IPS-15b (cell line): ENCODE measurements around the gene BSN.

Experiments used
- H3K27me3 ChIP-seq: one replicate; pipeline ENCODE4 v1.6.1; 2013; ENCODE audit warnings: low read length; ENCODE audit not compliant: control insufficient read depth, insufficient read depth
- H3K36me3 ChIP-seq: one replicate; pipeline ENCODE4 v1.6.1; 2013; ENCODE audit warnings: low read length; ENCODE audit not compliant: control insufficient read depth, insufficient read depth
- H3K4me1 ChIP-seq: one replicate; pipeline ENCODE4 v1.6.1; 2013; ENCODE audit warnings: mild to moderate bottlenecking, low read length; ENCODE audit not compliant: control insufficient read depth, insufficient read depth
- H3K4me3 ChIP-seq: one replicate; pipeline ENCODE4 v1.5.1; 2013; ENCODE audit warnings: low read depth, low read length
- H3K9ac ChIP-seq: one replicate; pipeline ENCODE4 v1.6.1; 2013; ENCODE audit warnings: low read depth, mild to moderate bottlenecking, low read length
- H3K9me3 ChIP-seq: one replicate; pipeline ENCODE4 v1.6.1; 2013; ENCODE audit warnings: mild to moderate bottlenecking, low read length; ENCODE audit not compliant: control insufficient read depth, insufficient read depth

The BSN gene

DNA sequence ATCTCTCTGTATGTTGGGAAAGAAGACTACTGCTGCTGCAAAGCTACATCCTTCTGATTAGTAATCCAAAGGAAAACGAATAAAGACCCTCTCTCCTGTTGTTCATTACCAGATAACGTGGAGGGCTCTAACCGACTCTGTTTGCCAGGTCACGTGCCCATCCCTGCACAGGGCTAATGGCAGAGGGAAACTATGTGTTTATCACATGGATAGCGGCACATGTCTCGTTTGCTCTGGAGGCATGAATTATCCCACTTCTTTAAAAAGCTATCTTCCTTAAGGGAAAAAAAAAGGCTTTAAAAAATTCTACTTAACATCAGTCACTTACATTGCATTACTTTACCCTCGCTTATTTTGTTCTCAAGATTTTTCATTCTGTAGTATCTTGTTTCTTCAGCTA, 87.0 kb downstream of the BSN start:
- Histone ChIP-seq H3K9me3 (no peaks in the 10 kb centered on the region), H3K36me3 (no peaks in the 10 kb centered on the region), H3K4me3 (no peak overlapping the region)

GRCh38 chr3:49641921-49642707, 87.8 kb downstream of the BSN start:
- H3K36me3 ChIP-seq = no peaks in the 10 kb centered on the region

More for the DNA sequence above, 87.0 kb downstream of the BSN start:
- Histone ChIP-seq H3K9ac (no peak overlapping the region), H3K4me1 (no peaks in the 10 kb centered on the region), H3K27me3 (no peaks in the 10 kb centered on the region)

GRCh38 chr3:49642708-49643145, 88.5 kb downstream of the BSN start:
- Histone ChIP-seq H3K9me3 (no peaks in the 10 kb centered on the region), H3K36me3 (no peaks in the 10 kb centered on the region), H3K4me3 (no peak overlapping the region), H3K9ac (no peak overlapping the region), H3K27me3 (no peaks in the 10 kb centered on the region), H3K4me1 (no peaks in the 10 kb centered on the region)

More at GRCh38 chr3:49641921-49642707, 87.8 kb downstream of the BSN start:
- H3K4me3 ChIP-seq = no peak overlapping the region
- no peak overlapping the region for H3K9ac ChIP-seq
- no peaks in the 10 kb centered on the region for H3K27me3 ChIP-seq
- H3K4me1 ChIP-seq = no peaks in the 10 kb centered on the region
- H3K9me3 ChIP-seq = no peaks in the 10 kb centered on the region

DNA sequence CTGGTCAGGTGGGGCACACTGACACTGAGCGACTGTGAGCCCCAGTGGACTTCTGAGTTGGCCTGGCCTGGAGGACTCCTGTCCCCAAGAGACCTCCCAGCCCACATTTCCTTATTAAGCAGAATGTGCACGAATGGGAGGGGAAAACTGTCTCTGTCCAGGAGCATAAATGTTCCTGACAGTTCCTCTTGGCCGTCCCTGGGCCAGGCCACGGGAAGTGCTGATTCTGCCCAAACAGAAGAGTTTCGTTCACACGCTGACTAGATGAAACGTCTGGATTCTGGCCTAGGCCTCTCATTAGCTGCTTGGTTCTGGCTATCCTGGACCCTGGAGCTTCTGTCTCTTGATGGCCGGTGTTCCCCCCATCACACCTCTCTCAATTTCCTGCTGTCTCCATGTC, 90.4 kb downstream of the BSN start:
- Histone ChIP-seq H3K4me3 (no peak overlapping the region), H3K9ac (no peak overlapping the region), H3K4me1 (no peaks in the 10 kb centered on the region), H3K9me3 (no peaks in the 10 kb centered on the region), H3K27me3 (no peaks in the 10 kb centered on the region), H3K36me3 (no peaks in the 10 kb centered on the region)

DNA sequence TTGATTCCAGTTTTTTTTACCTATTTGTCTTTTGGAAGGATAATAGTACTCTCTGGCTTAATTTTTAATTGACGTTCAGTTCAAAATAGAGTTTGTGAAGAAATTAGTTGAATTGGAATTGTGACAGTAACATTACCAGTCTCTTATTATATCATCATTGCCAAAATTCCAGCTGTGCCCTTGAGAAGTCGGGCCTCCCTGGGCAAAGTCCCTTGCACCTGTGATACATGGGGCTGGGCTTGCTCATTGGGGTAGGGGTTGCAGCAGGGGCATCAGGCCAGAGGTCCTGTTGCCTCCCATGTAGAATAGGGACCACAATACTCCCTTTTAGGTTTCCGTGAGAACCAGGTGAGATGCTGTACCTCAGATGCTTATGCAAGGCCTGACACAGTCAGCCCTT, 92.0 kb downstream of the BSN start:
- no peaks in the 10 kb centered on the region for H3K36me3 ChIP-seq
- H3K4me1 ChIP-seq = no peaks in the 10 kb centered on the region
- H3K27me3 ChIP-seq = no peaks in the 10 kb centered on the region
- no peak overlapping the region for H3K4me3 ChIP-seq
- H3K9me3 ChIP-seq = no peaks in the 10 kb centered on the region
- no peak overlapping the region for H3K9ac ChIP-seq

GRCh38 chr3:49647741-49648140, 93.5 kb downstream of the BSN start:
- Histone ChIP-seq H3K27me3 (no peaks in the 10 kb centered on the region), H3K9me3 (no peaks in the 10 kb centered on the region), H3K4me1 (no peaks in the 10 kb centered on the region), H3K36me3 (no peaks in the 10 kb centered on the region), H3K4me3 (no peak overlapping the region), H3K9ac (no peak overlapping the region)

- Histone ChIP-seq H3K36me3 (no peaks in the 10 kb centered on the region), H3K4me3 (no peak overlapping the region), H3K27me3 (no peaks in the 10 kb centered on the region), H3K9ac (no peak overlapping the region), H3K9me3 (no peaks in the 10 kb centered on the region), H3K4me1 (no peaks in the 10 kb centered on the region)
These were observed 94.2 kb downstream of the BSN start for GRCh38 chr3:49648354-49649019.

DNA sequence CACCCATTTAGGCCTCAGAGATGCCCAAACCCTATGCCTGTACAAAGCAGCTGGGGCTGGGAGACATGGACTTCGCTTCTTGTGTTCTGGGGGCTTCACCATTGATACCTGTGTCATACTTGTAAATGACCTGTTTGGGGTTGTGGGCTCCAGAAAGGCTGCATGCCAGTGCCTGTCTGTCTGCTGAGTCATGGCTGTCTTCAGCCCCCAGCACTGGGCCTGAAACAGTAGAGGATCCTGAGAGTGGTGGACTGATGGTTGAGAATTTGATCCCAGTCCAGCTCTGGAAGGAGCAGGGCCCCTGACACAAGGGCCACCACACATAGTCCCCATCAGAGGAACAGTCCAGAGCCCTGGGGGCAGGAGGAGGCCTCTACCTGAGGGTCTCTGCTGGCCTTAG, 95.3 kb downstream of the BSN start:
- Histone ChIP-seq H3K4me1 (no peaks in the 10 kb centered on the region), H3K9me3 (no peaks in the 10 kb centered on the region), H3K9ac (no peak overlapping the region), H3K27me3 (no peaks in the 10 kb centered on the region), H3K4me3 (no peak overlapping the region), H3K36me3 (no peaks in the 10 kb centered on the region)

GRCh38 chr3:49650177-49650576, 95.9 kb downstream of the BSN start:
- Histone ChIP-seq H3K4me1 (no peaks in the 10 kb centered on the region), H3K27me3 (no peaks in the 10 kb centered on the region), H3K36me3 (no peaks in the 10 kb centered on the region), H3K9me3 (no peaks in the 10 kb centered on the region), H3K4me3 (no peak overlapping the region), H3K9ac (no peak overlapping the region)

GRCh38 chr3:49650637-49651036, 96.4 kb downstream of the BSN start:
- H3K9me3 ChIP-seq = no peaks in the 10 kb centered on the region
- no peaks in the 10 kb centered on the region for H3K27me3 ChIP-seq
- H3K9ac ChIP-seq = no peak overlapping the region
- no peak overlapping the region for H3K4me3 ChIP-seq
- H3K36me3 ChIP-seq = no peaks in the 10 kb centered on the region
- no peaks in the 10 kb centered on the region for H3K4me1 ChIP-seq

DNA sequence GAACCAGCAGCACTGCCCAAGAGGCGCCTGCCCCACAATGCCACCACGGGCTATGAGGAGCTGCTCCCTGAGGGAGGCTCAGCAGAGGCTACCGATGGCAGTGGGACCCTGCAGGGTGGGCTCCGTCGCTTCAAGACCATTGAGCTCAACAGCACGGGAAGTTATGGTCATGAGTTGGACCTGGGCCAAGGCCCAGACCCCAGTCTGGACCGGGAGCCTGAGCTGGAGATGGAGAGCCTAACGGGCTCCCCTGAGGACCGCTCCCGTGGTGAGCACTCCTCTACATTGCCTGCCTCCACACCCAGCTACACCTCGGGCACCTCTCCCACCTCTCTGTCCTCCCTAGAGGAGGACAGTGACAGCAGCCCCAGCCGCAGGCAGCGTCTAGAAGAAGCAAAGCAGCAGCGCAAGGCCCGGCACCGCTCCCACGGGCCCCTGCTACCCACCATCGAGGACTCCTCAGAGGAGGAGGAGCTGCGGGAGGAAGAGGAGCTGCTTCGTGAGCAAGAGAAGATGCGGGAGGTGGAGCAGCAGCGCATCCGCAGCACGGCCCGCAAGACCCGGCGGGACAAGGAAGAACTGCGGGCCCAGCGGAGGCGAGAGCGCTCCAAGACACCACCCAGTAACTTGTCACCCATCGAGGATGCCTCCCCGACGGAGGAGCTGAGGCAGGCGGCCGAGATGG, 98.1 kb downstream of the BSN start:
- no peaks in the 10 kb centered on the region for H3K27me3 ChIP-seq
- no peaks in the 10 kb centered on the region for H3K9me3 ChIP-seq
- no peak overlapping the region for H3K9ac ChIP-seq
- H3K4me3 ChIP-seq = no peak overlapping the region
- no peaks in the 10 kb centered on the region for H3K4me1 ChIP-seq
- H3K36me3 ChIP-seq = no peaks in the 10 kb centered on the region
